Heart left ventricle (tissue), 16 donors: ENCODE data around the gene USP35. TPM values are rescaled to one million over a fixed set of nuclear protein-coding genes. Genes with fewer than 3 reads are reported as not detected.
A peak's percentile ranks its signal among the peaks of the same experiment; 100 is the strongest.

Source experiments
- ATAC-seq, 4 donors: fragments of 200-7000 bp; cut with Tn5 transposase; one replicate each; pipeline ENCODE4 v1.9.1; 2020 to 2022; ENCODE audit warnings: moderate library complexity in 4 of 4, mild to moderate bottlenecking in 3 of 4, moderate number of reproducible peaks in 1 of 4
- DNase-seq, 5 donors: peaks; one replicate each; pipeline ENCODE4 v3.0.0-alpha.2; 2020
- H3K27ac ChIP-seq, 12 donors: fragments of 200-600 bp; sonication (generic) in 4 of 12; one replicate each; pipeline versions ENCODE4 v1.5.0 to v1.8.0; 2016 to 2022; ENCODE audit warnings: mild to moderate bottlenecking in 2 of 12
- H3K27me3 ChIP-seq, 9 donors: fragments of 200-600 bp; sonication (generic) in 2 of 9; one replicate each; pipeline versions ENCODE4 v1.5.1 to v1.8.0; 2016 to 2022; ENCODE audit warnings: mild to moderate bottlenecking in 3 of 9
- H3K36me3 ChIP-seq, 9 donors: fragments of 200-600 bp; sonication (generic) in 2 of 9; one replicate each; pipeline versions ENCODE4 v1.5.0 to v1.8.0; 2018 to 2022; ENCODE audit warnings: mild to moderate bottlenecking in 2 of 9
- H3K4me1 ChIP-seq, 12 donors: fragments of 200-600 bp; sonication (generic) in 4 of 12; one replicate each; pipeline versions ENCODE4 v1.5.0 to v1.8.0; 2016 to 2022; ENCODE audit warnings: mild to moderate bottlenecking in 3 of 12
- H3K4me3 ChIP-seq, 12 donors: fragments of 200-600 bp; sonication (generic) in 4 of 12; one replicate each; pipeline versions ENCODE4 v1.5.0 to v1.8.0; 2017 to 2022; ENCODE audit warnings: mild to moderate bottlenecking in 9 of 12, moderate library complexity in 4 of 12
- H3K9me3 ChIP-seq, 12 donors: fragments of 200-600 bp; sonication (generic) in 4 of 12; one replicate each; pipeline versions ENCODE4 v1.5.0 to v1.8.0; 2016 to 2022; ENCODE audit warnings: mild to moderate bottlenecking in 1 of 12
- POLR2A ChIP-seq, 2 donors: fragments of 450-650 bp; IDR thresholded peaks; one replicate each; pipeline ENCODE4 v1.6.1; 2017; ENCODE audit warnings: antibody characterized with exemption in 2 of 2, mild to moderate bottlenecking in 2 of 2, moderate library complexity in 2 of 2
- WGBS, 4 donors: extraction: QIAGEN DNeasy Blood & Tissue Kit in 2 of 4; methylation state at CpG; one replicate each; pipeline versions ENCODE4 v1.1.5 to v1.1.7; 2013 to 2018; 5-methylcytosine and 5-hydroxymethylcytosine counted together
- intact Hi-C, 10 donors: fragments of 100-400 bp; cut with DNase I; formaldehyde crosslinking; loops; one replicate each; pipeline versions ENCODE4 v1.11.1 to v1.14.2; 2022
- polyA plus RNA-seq, 2 donors: library from polyadenylated mRNA; stranded (reverse); fragments of 200-250 nt; gene quantifications; one replicate each; pipeline ENCODE4 v1.2.3, GENCODE V29; 2013
- total RNA-seq, 9 donors: library from RNA; depleted of rRNA in 2 of 9; stranded (reverse); fragments of >200 nt in 2 of 9; fragmentation: NEBNext Ultra II Directional in 3 of 9; extraction: Animal tissue kit (Norgen Biotek cat#: 25700) in 3 of 9; gene quantifications; one replicate each; pipeline versions ENCODE4 v1.1.0 to v1.2.4, GENCODE V29; 2016 to 2023
- TF ChIP-seq, protein P1 (sequence below), 12 donors: fragments of 200-600 bp; sonication (generic) in 4 of 12; IDR thresholded peaks; one replicate each; pipeline versions ENCODE4 v1.5.0 to v1.8.0; 2018 to 2022; ENCODE audit warnings: antibody characterized with exemption in 12 of 12, mild to moderate bottlenecking in 5 of 12
- donor health status: ischemic (EF 13 %, LVEDD 7.1; RV severe dilation, severe dysfunction).
- donor health status: healthy with polysubstance abuse.
- donor health status: DM: no; HTN: yes; CAD: no.
- donor health status: DM: no; HTN: no; CAD: no.
- donor health status: ischemic (EF 25% LVEDD 6.9; RV normal size, moderate dysfunction).
- donor health status: ischemic (EF 25% LVEDD 5.7; RV mildly dilated, moderate dysfunction).
- donor health status: healthy.
- donor health status: DM: yes; HTN: yes; CAD: no.
- donor health status: ischemic (EF 35%, LVEDD 5.7; RV mildly dilated, moderate dysfunction).
- donor health status: nonischemic (EF 11% LVEDD 7.7; RV severe dilation, severe dysfunction).
- donor health status: DM: yes; HTN: yes; CAD: no.
- donor health status: PGD.
- donor health status: ischemic (EF 29% LVEDD 5.4; RV normal size, mild dysfunction).
- donor health status: nonischemic (EF 23%, LVEDD 6.1; RV moderate dilation, normal function).

USP35 gene
- total and polyA plus RNA-seq, 11 donors, result 4.5 to 8.1 (median 5.3) TPM

DNA sequence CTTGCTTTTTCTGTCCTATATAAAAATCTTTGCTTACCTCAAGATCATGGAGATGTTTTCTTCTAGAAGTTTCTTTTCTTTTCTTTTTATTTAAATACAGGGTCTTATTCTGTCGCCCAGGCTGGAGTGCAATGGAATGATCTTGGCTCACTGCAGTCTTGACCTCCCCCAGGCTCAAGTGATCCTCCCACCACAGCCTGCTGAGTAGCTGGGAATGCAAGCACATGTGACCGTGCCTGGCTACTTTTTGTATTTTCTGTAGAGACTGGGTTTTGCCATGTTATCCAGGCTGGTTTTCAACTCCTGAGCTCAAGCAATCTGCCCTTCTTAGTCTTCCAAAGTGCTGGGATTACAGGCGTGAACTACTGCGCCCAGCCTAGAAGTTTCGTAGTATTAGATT, 45.3 kb downstream of the USP35 start:
- Histone ChIP-seq H3K27ac (no peak overlapping the region), H3K36me3 (no peaks in the 10 kb centered on the region), H3K4me1 (peaks cover 0 to 40% (median 23%) of the 10 kb centered on the region in 12 donors), H3K4me3 (no peak overlapping the region), H3K27me3 (no peaks in the 10 kb centered on the region), H3K9me3 (peaks cover 0 to 5% (median 0%) of the 10 kb centered on the region in 12 donors)
- intact Hi-C loops, result loop anchor here in 2 of 10 donors (5.0 to 10.0 kb wide), 2 partner anchors 61 to 183 kb away; partner anchors contain the start of gene GAB2 (in 1 of the 2)
- 80 to 95% (median 85%) methylated on average over 5 of the region's 5 CpGs for WGBS, 4 donors
- no peak for DNase-seq
- no peak for TF ChIP-seq POLR2A (IDR thresholded peaks at IDR 0.05)
- TF ChIP-seq, protein P1, sequence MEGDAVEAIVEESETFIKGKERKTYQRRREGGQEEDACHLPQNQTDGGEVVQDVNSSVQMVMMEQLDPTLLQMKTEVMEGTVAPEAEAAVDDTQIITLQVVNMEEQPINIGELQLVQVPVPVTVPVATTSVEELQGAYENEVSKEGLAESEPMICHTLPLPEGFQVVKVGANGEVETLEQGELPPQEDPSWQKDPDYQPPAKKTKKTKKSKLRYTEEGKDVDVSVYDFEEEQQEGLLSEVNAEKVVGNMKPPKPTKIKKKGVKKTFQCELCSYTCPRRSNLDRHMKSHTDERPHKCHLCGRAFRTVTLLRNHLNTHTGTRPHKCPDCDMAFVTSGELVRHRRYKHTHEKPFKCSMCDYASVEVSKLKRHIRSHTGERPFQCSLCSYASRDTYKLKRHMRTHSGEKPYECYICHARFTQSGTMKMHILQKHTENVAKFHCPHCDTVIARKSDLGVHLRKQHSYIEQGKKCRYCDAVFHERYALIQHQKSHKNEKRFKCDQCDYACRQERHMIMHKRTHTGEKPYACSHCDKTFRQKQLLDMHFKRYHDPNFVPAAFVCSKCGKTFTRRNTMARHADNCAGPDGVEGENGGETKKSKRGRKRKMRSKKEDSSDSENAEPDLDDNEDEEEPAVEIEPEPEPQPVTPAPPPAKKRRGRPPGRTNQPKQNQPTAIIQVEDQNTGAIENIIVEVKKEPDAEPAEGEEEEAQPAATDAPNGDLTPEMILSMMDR (IDR thresholded peaks at IDR 0.05), result no peak
- ATAC-seq, result no peak

DNA sequence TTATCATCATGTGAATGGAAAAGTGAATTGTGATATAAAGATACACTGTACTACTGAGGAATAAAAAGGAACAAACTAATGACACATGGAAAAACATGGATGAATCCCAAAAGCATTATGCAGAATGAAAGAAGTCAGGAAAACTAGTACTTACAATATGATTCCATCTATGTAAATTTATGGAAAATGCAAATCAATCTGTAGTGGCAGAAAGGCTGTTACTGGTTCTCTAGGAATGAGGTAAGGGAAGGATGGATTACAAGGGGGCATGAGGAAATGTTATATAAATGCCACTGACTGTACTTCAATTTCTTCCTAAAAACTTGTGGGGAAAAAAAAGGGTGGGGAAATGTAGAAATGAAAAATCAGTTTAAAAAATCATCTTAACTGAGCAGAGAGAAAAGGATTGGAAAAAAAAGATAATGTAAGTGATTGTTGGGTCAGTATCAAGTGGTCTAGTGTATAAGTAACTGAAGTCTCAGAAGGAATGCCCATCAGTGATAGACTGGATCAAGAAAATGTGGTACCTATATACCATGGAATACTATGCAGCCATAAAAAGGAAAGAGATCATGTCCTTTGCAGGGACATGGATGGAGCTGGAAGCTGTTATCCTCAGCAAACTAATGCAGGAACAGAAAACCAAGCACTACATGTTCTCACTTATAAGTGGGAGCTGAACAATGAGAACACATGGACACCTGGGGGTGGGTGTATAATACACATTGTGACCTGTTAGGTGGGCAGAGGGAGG, 48.8 kb downstream of the USP35 start:
- Histone ChIP-seq H3K9me3 (peaks cover 0 to 20% (median 7%) of the 10 kb centered on the region in 12 donors), H3K27ac (no peak overlapping the region), H3K4me3 (no peak overlapping the region), H3K27me3 (no peaks in the 10 kb centered on the region), H3K36me3 (peaks cover 0 to 8% (median 0%) of the 10 kb centered on the region in 9 donors), H3K4me1 (peaks cover 0 to 18% (median 4%) of the 10 kb centered on the region in 12 donors)
- intact Hi-C loops, result loop anchor here in 1 of 10 donors (10.0 kb wide), 1 partner anchor 57 kb away; no protein-coding TSS in a partner anchor
- DNase-seq, result no peak
- ATAC-seq, result no peak
- TF ChIP-seq, protein P1 (IDR thresholded peaks at IDR 0.05), result no peak
- no peak for TF ChIP-seq POLR2A (IDR thresholded peaks at IDR 0.05)

DNA sequence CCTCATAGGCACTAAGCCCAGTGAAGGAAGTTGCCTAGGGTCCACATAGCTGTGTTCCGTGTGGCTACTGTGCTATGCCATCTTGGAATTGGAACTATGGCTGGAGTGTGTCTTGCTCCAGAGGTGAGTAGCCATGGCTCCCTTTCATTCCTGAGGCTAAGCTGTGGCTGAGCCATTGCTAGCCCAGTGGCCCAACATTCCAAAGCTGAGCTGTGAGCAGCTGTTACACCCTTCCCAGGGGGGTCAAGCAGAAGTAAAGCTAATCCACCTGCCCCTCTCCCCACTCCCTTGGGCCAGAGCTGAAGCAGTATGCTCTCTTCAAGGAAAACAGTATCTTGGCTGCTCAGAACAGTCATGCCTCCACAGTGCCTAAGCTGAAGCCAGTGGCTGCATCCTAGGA, 51.1 kb downstream of the USP35 start:
- intact Hi-C loops, result loop anchor here in 2 of 10 donors (10.0 kb wide), 2 partner anchors 55 to 105 kb away; no protein-coding TSS in a partner anchor
- H3K36me3 ChIP-seq, result peaks cover 0 to 8% (median 0%) of the 10 kb centered on the region in 9 donors
- H3K27me3 ChIP-seq, result no peaks in the 10 kb centered on the region
- peaks cover 0 to 23% (median 7%) of the 10 kb centered on the region in 12 donors for H3K9me3 ChIP-seq
- 83 to 100% (median 99%) methylated on average over 1 of the region's 1 CpG for WGBS, 4 donors
- DNase-seq (no peak), ATAC-seq (peak in 1 of 4 donors; percentile 24)
- H3K4me3 ChIP-seq, result no peak overlapping the region
- no peak for TF ChIP-seq POLR2A (IDR thresholded peaks at IDR 0.05)
- TF ChIP-seq, protein P1 (IDR thresholded peaks at IDR 0.05), result no peak
- H3K27ac ChIP-seq, result no peak overlapping the region
- H3K4me1 ChIP-seq, result peaks cover 0 to 16% (median 6%) of the 10 kb centered on the region in 12 donors

DNA sequence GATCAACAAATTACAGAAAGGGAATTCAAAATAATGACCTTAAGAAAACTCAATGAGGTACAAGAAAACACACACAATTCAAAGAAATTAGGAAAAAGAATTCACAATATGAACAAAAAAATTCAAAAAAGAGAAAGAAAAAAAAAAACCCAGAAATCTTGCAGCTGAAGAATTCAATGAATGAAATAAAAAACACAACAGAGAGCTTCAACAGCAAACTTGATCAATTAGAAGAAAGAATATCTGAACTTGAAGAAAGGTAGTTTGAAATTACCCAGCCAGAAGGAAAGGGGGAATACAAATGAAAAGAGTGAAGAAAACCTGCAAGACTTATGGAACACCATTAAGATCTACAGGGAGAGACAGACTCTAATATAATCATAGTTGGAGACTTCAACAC, 52.8 kb downstream of the USP35 start:
- peaks cover 0 to 15% (median 0%) of the 10 kb centered on the region in 9 donors for H3K36me3 ChIP-seq
- H3K4me3 ChIP-seq, result no peak overlapping the region
- no peak overlapping the region for H3K27ac ChIP-seq
- no peak for TF ChIP-seq POLR2A (IDR thresholded peaks at IDR 0.05)
- DNase-seq (no peak), ATAC-seq (no peak)
- H3K9me3 ChIP-seq, result peaks cover 0 to 31% (median 7%) of the 10 kb centered on the region in 12 donors
- no peaks in the 10 kb centered on the region for H3K27me3 ChIP-seq
- intact Hi-C loops, result loop anchor here in 1 of 10 donors (10.0 kb wide), 1 partner anchor 103 kb away; no protein-coding TSS in a partner anchor
- peaks cover 0 to 19% (median 6%) of the 10 kb centered on the region in 12 donors for H3K4me1 ChIP-seq
